Stimulated activated CD4-positive, alpha-beta T cell treated with anti-CD3 and anti-CD28 coated beads, Interleukin-2, amount 100 ng/mL, for 4 hours (primary cell): ENCODE results near the gene CD99L2.

Experiments used
- DNase-seq: peaks from one replicate; pipeline ENCODE4 v3.0.0-alpha.2; 2020; ENCODE audit warnings: low read depth

The CD99L2 gene

DNA sequence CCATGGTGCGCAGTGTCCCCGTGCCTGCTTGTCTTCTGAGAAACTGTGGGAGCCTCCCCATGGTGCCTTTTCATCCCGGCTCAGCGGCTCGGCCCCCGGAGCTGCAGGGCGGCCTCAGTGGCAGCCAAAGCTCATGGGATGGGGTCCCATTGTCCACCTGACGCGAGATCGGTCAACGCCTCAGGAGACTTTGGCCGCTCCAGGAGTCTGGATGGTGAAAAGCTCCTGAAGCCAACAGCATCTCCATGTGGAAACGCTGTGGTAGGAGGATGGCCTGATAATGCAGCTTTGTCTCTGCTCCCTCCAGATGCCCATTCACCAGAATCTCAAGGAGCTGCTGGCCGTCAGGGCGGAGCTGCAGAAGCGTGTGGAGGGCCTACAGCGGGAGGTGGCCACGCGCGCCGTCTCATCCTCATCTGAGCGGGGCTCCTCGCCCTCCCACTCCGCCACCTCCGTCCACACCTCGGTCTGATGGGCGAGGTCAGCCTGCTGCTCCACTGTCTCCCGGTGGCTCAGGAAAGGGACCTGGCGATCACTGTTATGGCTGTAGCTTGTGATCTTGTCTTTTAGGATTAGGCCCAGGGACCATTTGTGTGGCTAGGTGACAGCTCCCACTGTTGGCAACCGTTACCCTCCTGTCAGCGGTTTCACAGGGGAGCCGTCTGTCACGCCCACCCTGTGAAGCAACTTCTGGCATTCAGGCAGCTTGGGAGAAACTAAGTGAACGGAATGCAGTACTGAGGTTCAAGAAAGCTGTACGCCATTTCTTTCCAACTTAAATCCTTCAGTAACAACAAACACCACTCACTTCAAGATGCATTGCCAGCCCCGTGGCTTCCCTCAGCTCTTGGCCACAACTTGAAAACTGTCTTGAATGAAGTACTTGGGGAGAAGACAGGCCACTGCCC, 136.0 kb downstream of the CD99L2 start:
- no peak for DNase-seq

DNA sequence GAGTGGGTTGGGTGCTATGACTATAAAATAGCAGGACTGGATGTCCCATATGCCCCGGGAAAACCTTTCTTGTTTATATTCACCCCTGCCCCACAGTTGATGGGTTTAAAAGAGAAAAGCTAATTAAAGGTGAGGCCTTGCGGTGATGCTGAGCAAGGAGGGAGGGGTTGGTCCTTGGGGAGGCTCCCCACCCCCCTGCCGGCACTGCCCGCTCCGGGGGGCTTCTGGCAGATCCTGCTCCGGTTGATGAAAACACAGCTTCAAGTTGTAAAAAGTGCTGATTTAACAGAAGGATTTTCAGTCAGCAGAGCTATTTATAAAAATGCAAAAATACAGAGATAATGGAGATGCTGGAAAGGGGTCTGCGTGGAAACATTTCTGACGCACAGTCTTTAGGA, 136.7 kb downstream of the CD99L2 start:
- no peak for DNase-seq

DNA sequence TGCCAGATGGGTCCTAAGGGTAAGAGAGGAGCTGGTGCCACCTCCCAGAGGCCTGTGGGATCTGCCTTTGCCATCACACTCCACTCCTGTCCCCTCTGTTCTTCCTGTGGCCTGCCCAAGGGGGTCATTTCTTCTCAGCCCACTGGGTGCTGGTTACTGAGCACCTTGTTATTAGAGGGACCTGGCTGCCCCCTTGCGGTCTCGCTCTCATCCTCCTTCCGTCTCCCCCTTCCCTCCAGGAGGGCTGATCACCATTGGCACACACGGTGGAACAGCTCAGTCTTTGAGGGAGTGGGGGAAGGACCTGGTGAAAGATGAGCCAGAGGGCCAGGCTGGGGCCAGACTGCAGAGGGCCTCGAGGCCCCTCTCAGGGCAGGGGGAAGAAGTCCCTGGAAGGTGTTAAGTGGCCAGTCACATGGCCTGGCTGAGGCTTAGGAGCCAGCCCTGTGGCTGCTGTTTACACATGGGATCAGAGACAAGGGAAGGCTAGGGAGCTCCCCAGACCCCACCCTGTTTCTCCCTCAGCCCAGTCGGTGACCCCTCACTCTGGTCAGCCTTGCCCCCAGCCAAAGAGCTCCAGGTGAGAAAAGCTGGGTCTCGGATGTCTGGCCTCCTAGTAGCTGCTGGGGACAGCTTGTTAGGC, 137.2 kb downstream of the CD99L2 start:
- no peak for DNase-seq

DNA sequence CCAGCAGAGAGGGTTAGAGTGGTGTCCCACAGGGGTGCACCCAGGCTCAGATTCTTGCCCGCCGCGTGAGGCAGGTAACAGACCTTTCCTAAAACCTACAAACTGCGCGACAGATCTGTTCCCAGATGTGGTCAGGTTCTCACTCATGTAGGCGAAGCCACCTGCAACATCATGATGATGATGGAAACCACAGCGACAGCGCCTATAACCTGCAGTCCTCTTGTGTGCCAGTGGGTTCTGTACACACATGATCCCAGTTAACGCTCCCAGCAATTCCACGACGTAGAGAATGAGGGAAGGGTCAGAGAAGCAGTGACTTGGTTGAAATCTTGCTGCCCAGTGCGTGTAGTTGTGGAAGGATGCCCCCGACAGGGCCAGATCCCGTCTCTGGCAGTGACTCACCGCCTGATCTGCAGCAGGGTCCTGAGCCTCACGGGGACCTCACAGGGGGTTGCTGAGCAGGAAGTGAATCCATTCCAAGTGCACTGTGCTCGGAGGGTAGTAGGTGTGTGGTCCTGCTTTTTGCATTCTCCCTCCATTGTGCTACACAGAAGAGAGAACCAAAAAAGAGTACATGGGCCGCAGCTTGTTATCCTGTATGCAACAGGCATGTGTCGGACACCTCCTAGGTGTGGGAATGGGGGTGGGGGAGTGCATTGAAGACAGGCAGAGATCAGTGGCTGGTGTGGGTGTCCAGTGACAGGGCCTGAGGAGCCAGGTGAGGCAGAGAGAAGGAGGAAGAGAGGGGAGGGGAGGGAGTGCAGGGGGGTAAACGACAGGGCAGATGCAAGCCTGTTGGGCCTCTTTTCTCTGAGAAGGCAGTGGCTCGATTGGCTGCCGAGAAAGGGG, 138.7 kb downstream of the CD99L2 start:
- no peak for DNase-seq

DNA sequence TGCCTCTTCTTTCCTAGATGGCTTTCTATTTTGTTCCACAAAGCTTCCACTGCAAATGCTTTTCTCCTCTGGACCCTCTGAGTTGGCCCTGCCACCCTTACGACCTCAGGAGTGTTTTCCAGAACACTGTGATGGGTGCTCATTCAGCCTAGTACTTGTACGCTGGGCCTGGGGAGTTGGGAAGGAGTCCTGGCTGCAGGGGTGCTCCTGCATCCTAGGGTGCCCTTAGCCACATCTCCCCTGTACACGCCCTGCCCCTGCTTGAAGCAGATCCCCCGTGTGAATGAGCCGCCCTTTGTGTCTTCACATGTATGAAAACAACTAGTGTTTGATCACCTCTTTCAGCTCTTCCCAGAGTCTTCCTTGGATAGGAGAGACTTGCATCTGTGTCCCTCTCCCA, 141.1 kb downstream of the CD99L2 start:
- DNase-seq: no peak

DNA sequence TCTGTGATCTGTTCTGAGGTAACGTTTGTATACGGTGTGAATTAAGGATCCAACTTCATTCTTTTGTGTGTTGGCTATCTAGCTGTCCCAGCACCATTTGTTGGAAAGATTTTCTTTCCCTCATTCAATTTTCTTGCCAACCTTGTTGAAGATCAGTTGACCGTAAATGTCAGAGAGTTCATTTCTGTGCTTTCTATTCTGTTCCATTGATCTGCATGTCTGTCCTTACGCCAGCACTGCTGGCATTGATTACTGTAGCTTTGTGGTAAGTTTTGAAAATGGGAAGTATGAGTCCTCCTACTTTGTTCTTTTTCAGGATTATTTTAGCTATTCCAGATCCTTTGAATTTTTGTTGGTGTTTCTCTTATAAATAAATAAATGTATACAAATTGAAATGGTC, 144.5 kb downstream of the CD99L2 start:
- DNase-seq: no peak

DNA sequence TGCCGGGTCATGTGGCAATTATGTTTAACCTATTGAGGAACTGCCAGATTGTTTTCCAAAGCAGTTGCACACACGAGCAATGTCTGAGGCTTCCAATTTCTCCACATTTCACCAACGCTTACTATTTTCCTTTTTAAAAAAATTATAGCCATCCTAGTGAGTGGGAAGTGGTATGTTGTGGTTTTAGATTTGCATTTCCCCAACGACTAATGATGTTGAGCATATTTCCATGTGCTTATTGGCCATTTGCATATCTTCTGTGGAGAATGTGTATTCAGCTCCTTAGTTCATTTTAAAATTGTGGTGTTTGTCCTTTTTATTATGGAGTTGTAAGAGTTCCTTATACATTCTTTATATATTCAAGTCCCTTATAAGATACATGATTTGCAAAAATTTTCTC, 145.1 kb downstream of the CD99L2 start:
- no peak for DNase-seq

DNA sequence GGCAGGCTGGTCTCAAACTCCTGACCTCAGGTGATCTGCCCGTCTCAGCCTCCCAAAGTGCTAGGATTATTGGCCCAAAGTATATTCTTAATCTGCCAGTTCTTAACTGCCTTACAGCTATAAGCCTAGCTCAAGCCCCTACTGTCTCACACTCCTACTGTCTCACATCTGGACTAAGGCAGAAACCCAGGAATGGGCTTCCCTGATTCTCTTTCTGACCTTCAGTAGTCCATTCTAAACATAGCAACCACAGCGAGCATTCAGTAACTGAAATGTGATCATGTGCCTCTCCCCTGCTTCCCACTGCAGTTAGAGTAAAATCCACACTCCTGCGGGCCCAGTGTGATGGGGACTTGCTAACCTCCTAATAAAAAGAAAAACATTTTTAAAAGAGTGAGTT, 146.3 kb downstream of the CD99L2 start:
- no peak for DNase-seq

DNA sequence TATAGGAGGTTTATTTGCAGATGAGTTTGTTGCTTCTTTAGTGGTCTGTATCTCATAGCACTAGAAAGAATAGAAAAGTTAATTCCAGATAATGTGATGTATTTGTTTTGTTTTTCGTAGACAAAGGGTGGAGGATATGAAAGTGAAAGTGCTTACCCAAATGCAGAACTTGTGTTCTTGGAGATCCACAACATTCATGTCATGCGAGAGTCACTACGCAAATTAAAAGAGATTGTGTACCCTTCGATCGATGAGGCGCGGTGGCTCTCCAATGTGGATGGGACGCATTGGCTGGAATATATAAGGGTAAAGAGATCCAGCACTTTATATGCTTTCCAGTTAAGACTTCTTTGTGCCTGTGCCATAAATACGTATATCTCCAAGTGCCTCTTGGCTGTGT, 162.0 kb downstream of the CD99L2 start:
- DNase-seq: no peak

DNA sequence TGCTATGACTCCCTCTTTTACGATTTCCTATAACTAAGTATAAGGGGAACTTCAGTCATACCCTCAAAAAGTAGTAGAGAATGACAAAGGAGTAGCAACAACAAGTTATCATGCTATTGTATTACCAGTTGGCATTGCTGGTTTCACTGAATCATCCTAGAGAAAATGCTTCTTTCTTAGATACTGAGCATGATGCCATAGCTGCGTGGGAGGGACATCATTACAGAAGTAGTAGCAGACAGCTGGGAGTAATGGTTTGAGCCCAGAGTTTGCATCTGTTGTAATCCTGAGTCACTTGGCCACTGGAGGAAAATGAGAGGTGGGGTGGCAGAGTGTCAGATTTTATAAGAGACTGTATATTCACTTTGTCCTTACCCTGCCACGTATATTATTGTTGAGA, 166.7 kb downstream of the CD99L2 start:
- DNase-seq: peak; percentile 26

DNA sequence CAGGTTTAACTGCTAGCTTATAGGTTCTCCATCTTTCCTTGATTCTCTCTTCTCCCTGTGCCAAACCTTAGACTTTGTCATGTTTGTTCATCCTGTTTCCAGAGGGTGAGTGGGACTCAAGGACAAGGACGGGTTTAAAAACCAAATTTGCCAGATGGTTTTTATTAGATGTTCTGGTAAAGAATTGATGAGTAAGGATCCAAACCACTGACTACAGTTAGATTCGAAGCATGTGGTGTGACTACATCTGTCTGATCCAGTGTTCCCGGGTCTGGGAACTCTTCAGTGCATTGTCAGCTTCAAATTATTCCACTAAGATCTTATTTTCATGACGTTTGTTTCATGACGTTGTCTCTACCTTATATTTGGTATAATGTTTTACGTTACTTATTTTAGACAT, 167.7 kb downstream of the CD99L2 start:
- no peak for DNase-seq

DNA sequence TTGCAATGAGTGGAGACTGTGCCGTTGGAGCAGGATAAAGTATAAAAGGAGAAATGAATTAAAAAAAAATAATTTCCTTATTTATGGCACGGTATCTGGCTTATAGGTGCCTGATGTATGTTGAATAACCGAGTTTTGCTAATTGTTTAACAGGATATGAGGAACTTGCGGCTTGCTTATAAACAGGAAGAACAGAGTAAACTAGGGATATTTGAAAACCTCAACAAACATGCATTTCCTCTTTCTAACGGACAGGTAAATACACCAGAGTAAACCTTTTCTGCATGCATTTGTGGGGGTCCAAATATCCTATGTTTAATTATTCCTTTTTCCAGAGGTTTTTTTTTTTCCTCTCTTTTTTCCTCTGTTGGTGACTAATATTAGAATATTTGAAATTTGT, 168.5 kb downstream of the CD99L2 start:
- no peak for DNase-seq

DNA sequence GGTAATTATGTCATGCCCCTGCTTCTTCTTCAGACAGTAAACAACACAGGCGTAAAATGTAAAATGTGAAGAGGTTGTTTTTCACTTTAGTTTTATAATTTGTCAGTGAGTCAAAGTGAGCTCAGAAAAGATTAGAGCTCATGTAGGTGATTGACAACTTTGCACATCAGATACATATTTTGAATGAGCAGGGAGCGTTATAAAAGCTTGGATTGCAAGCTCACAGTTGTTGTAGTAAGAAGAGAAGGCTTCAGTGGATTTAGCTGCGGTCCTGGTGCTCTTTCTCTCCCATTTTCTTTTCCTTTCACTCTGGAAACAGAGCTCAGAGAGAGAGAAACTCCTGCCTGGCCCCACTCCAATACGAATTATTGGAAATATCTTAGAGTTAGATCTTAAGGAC, 178.8 kb downstream of the CD99L2 start:
- DNase-seq: no peak
